DMS114 treated with DMSO at 0.1 percent for 48 hours (cell line): ENCODE measurements around the gene MDM1.

ENCODE experiments used
- DNase-seq: peaks from one replicate; lab custom pipeline; 2025; ENCODE audit not compliant: unreplicated experiment; lab: John Stamatoyannopoulos, UW

Gene MDM1

GRCh38 chr12:68245180-68246021 lies 86.8 kb downstream of the MDM1 start:
- no peak for DNase-seq
